Measurements from ENCODE around the gene OCIAD2.
"Not testable (repeated sequence)": the region's sequence is repeated elsewhere in the genome, so short reads cannot be mapped to it uniquely, and the experiment has no call there.

Gene OCIAD2

DNA sequence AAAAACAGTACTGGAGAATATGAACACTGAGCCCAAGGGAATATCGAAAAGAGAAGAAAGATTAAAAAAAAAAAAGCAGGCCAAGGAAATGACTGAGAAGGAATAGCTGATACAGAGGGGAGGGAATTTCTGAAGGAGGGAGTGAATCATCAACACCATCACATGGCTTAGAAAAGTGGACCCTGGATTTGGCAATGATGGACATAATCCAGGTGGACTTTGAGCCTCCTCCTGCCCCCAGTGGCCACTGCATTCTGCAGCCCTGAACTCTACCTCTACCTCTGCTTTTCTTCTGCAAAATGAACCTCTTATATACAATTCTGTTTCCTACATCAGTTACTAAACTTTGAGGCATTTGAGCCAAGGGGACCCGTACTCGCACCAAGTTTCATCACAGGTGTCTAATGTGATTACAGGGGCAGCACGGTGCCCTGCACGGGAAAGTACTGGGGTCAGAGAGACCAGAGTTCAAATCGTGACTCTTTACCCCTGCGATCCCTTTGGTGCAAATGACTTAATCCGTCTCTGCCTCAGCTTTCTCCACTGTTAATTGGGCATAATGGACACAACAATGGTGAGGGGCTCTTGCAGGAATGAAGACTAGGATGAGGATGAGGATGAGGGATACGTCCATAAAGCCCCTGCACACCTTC is 1.1 kb downstream of the OCIAD2 start:
- Histone ChIP-seq H3K9ac (ENCODE audit: low read depth, low read length) (peak overlapping the region; percentile 70), H3K4me1 (ENCODE audit: control insufficient read depth, insufficient read depth, low read length) (peaks cover 3% of the 10 kb centered on the region), H3K36me3 (ENCODE audit: control insufficient read depth, insufficient read depth, low read length) (peaks cover 2% of the 10 kb centered on the region), H3K4me3 (ENCODE audit: low read depth, low read length) (peak overlapping the region; percentile 76), H3K9me3 (ENCODE audit: control insufficient read depth, insufficient read depth, low read length) (no peaks in the 10 kb centered on the region), H3K27me3 (ENCODE audit: control insufficient read depth, insufficient read depth, low read length) (no peaks in the 10 kb centered on the region)

GRCh38 chr4:48904541-48905142 is 1.9 kb downstream of the OCIAD2 start:
- no peak overlapping the region for H3K4me3 ChIP-seq (ENCODE audit: low read depth, low read length)
- no peaks in the 10 kb centered on the region for H3K27me3 ChIP-seq (ENCODE audit: control insufficient read depth, insufficient read depth, low read length)
- peaks cover 2% of the 10 kb centered on the region for H3K36me3 ChIP-seq (ENCODE audit: control insufficient read depth, insufficient read depth, low read length)
- H3K9me3 ChIP-seq (ENCODE audit: control insufficient read depth, insufficient read depth, low read length) = no peaks in the 10 kb centered on the region
- peaks cover 3% of the 10 kb centered on the region for H3K4me1 ChIP-seq (ENCODE audit: control insufficient read depth, insufficient read depth, low read length)
- no peak overlapping the region for H3K9ac ChIP-seq (ENCODE audit: low read depth, low read length)

- peaks cover 2% of the 10 kb centered on the region for H3K36me3 ChIP-seq (ENCODE audit: control insufficient read depth, insufficient read depth, low read length)
- H3K4me1 ChIP-seq (ENCODE audit: control insufficient read depth, insufficient read depth, low read length) = peaks cover 3% of the 10 kb centered on the region
- no peak overlapping the region for H3K9ac ChIP-seq (ENCODE audit: low read depth, low read length)
- H3K4me3 ChIP-seq (ENCODE audit: low read depth, low read length) = no peak overlapping the region
- no peaks in the 10 kb centered on the region for H3K27me3 ChIP-seq (ENCODE audit: control insufficient read depth, insufficient read depth, low read length)
- H3K9me3 ChIP-seq (ENCODE audit: control insufficient read depth, insufficient read depth, low read length) = no peaks in the 10 kb centered on the region
These were observed 2.5 kb downstream of the OCIAD2 start for GRCh38 chr4:48904101-48904500.

DNA sequence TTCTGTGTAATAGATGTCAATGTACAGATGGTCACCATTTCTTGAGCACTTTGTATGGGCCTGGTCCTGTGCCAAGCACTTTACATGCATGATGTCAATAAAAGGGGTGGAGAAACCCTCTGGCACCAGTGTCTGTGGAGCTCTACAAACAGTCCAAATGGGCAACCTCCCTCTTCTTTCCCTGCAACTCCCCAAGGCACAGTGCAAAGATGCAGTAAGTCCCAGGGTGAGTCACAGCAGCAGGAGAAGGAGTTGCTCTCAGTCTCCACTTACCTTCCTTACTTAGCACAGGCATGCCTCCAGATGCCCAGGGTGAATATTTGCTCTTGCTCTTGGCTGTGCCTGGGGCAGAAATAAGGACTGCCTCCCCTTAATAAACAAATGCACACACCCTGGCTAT is 4.3 kb downstream of the OCIAD2 start:
- Histone ChIP-seq H3K4me3 (ENCODE audit: low read depth, low read length) (no peak overlapping the region), H3K27me3 (ENCODE audit: control insufficient read depth, insufficient read depth, low read length) (no peaks in the 10 kb centered on the region), H3K4me1 (ENCODE audit: control insufficient read depth, insufficient read depth, low read length) (peaks cover 3% of the 10 kb centered on the region), H3K9ac (ENCODE audit: low read depth, low read length) (no peak overlapping the region), H3K36me3 (ENCODE audit: control insufficient read depth, insufficient read depth, low read length) (peaks cover 4% of the 10 kb centered on the region), H3K9me3 (ENCODE audit: control insufficient read depth, insufficient read depth, low read length) (no peaks in the 10 kb centered on the region)

- H3K9me3 ChIP-seq (ENCODE audit: control insufficient read depth, insufficient read depth, low read length) = no peaks in the 10 kb centered on the region
- no peak overlapping the region for H3K9ac ChIP-seq (ENCODE audit: low read depth, low read length)
- peaks cover 6% of the 10 kb centered on the region for H3K36me3 ChIP-seq (ENCODE audit: control insufficient read depth, insufficient read depth, low read length)
- H3K27me3 ChIP-seq (ENCODE audit: control insufficient read depth, insufficient read depth, low read length) = no peaks in the 10 kb centered on the region
- peaks cover 3% of the 10 kb centered on the region for H3K4me1 ChIP-seq (ENCODE audit: control insufficient read depth, insufficient read depth, low read length)
- H3K4me3 ChIP-seq (ENCODE audit: low read depth, low read length) = no peak overlapping the region
These were observed 5.4 kb downstream of the OCIAD2 start for GRCh38 chr4:48901196-48901595.

GRCh38 chr4:48899950-48900349 is 6.6 kb downstream of the OCIAD2 start:
- Histone ChIP-seq H3K9me3 (ENCODE audit: control insufficient read depth, insufficient read depth, low read length) (no peaks in the 10 kb centered on the region), H3K27me3 (ENCODE audit: control insufficient read depth, insufficient read depth, low read length) (no peaks in the 10 kb centered on the region), H3K9ac (ENCODE audit: low read depth, low read length) (no peak overlapping the region), H3K4me1 (ENCODE audit: control insufficient read depth, insufficient read depth, low read length) (no peaks in the 10 kb centered on the region), H3K36me3 (ENCODE audit: control insufficient read depth, insufficient read depth, low read length) (peaks cover 7% of the 10 kb centered on the region), H3K4me3 (ENCODE audit: low read depth, low read length) (no peak overlapping the region)

GRCh38 chr4:48899432-48899749 is 7.2 kb downstream of the OCIAD2 start:
- Histone ChIP-seq H3K4me1 (ENCODE audit: control insufficient read depth, insufficient read depth, low read length) (no peaks in the 10 kb centered on the region), H3K9me3 (ENCODE audit: control insufficient read depth, insufficient read depth, low read length) (no peaks in the 10 kb centered on the region), H3K4me3 (ENCODE audit: low read depth, low read length) (no peak overlapping the region), H3K36me3 (ENCODE audit: control insufficient read depth, insufficient read depth, low read length) (peaks cover 7% of the 10 kb centered on the region), H3K27me3 (ENCODE audit: control insufficient read depth, insufficient read depth, low read length) (no peaks in the 10 kb centered on the region), H3K9ac (ENCODE audit: low read depth, low read length) (no peak overlapping the region)

GRCh38 chr4:48898733-48899431 is 7.7 kb downstream of the OCIAD2 start:
- H3K36me3 ChIP-seq (ENCODE audit: control insufficient read depth, insufficient read depth, low read length) = peaks cover 7% of the 10 kb centered on the region
- H3K27me3 ChIP-seq (ENCODE audit: control insufficient read depth, insufficient read depth, low read length) = no peaks in the 10 kb centered on the region
- no peaks in the 10 kb centered on the region for H3K4me1 ChIP-seq (ENCODE audit: control insufficient read depth, insufficient read depth, low read length)
- no peak overlapping the region for H3K4me3 ChIP-seq (ENCODE audit: low read depth, low read length)
- no peak overlapping the region for H3K9ac ChIP-seq (ENCODE audit: low read depth, low read length)
- H3K9me3 ChIP-seq (ENCODE audit: control insufficient read depth, insufficient read depth, low read length) = no peaks in the 10 kb centered on the region

DNA sequence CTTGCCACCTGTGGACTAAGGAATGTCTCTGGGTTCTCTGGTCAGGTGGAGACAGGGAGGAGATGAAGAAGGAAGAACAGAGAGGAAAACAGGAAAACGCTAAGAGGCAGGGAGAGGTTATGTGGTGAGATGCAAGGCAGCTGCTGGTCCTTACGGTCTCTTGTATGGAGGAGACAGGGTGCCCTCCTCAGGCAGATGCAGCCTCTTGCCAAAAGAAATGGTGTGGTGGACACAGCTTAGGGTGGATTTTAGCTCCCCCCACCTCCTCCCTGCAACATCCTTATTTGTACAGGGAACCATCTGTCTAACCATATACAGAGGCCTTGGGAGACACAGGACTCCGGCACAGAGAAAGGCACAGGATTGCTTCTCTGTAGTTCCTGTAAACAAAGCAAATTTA is 9.7 kb downstream of the OCIAD2 start:
- no peaks in the 10 kb centered on the region for H3K27me3 ChIP-seq (ENCODE audit: control insufficient read depth, insufficient read depth, low read length)
- H3K4me3 ChIP-seq (ENCODE audit: low read depth, low read length) = no peak overlapping the region
- no peaks in the 10 kb centered on the region for H3K9me3 ChIP-seq (ENCODE audit: control insufficient read depth, insufficient read depth, low read length)
- H3K36me3 ChIP-seq (ENCODE audit: control insufficient read depth, insufficient read depth, low read length) = peaks cover 9% of the 10 kb centered on the region
- no peaks in the 10 kb centered on the region for H3K4me1 ChIP-seq (ENCODE audit: control insufficient read depth, insufficient read depth, low read length)
- H3K9ac ChIP-seq (ENCODE audit: low read depth, low read length) = no peak overlapping the region

DNA sequence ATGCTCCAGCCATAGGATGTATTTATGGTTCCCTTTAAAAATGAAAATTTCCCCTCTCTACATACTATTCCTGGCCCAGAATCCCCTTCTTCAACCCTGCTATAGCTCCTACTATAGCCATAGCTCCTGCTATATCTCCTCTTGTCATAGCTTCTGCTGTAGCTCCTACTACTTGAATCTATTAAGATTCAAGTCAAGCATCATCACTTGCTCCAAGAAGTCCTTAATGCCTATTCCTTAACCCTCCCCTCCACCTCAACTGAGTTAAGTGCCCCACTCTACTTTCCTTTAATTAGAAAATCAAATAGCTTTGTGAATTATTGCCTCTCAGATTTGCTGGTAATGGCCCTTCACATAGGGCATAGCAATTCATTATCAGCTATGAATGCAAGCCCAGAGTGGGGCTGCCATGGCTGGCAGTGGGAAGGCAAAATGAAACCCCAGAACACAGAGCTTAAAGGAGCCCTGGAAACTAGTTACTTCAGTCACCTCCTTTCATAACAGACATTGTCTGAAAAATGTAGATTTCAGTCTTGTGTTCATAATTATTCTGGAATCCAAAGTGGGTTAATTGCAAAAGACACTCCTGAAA is 15.4 kb downstream of the OCIAD2 start:
- Histone ChIP-seq H3K9ac (ENCODE audit: low read depth, low read length) (no peak overlapping the region), H3K9me3 (ENCODE audit: control insufficient read depth, insufficient read depth, low read length) (no peaks in the 10 kb centered on the region), H3K36me3 (ENCODE audit: control insufficient read depth, insufficient read depth, low read length) (peaks cover 3% of the 10 kb centered on the region), H3K4me1 (ENCODE audit: control insufficient read depth, insufficient read depth, low read length) (no peaks in the 10 kb centered on the region), H3K27me3 (ENCODE audit: control insufficient read depth, insufficient read depth, low read length) (no peaks in the 10 kb centered on the region), H3K4me3 (ENCODE audit: low read depth, low read length) (no peak overlapping the region)

- H3K27me3 ChIP-seq (ENCODE audit: control insufficient read depth, insufficient read depth, low read length); H3K9ac ChIP-seq (ENCODE audit: low read depth, low read length); H3K4me1 ChIP-seq (ENCODE audit: control insufficient read depth, insufficient read depth, low read length); H3K36me3 ChIP-seq (ENCODE audit: control insufficient read depth, insufficient read depth, low read length); H3K4me3 ChIP-seq (ENCODE audit: low read depth, low read length); H3K9me3 ChIP-seq (ENCODE audit: control insufficient read depth, insufficient read depth, low read length): not testable (repeated sequence)
These were observed 16.8 kb downstream of the OCIAD2 start for GRCh38 chr4:48889750-48890149.

DNA sequence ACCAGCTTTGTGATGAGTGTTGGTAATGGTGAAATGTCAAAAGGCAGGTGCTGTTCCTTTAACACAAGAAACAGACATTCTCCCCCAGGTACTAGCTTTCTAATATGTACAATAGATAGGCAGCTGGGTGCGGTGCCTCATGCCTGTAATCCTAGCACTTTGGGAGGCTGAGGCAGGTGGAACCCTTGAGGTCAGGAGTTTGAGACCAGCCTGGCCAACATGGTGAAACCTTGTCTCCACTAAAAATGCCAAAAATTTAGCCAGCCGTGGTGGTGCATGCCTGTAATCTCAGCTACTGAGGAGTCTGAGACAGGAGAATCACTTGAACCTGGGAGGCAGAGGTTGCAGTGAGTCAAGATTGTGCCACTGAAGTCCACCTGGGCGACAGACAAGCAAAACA is 24.9 kb downstream of the OCIAD2 start:
- not testable (repeated sequence) for H3K9me3 ChIP-seq (ENCODE audit: control insufficient read depth, insufficient read depth, low read length); H3K27me3 ChIP-seq (ENCODE audit: control insufficient read depth, insufficient read depth, low read length); H3K4me3 ChIP-seq (ENCODE audit: low read depth, low read length); H3K9ac ChIP-seq (ENCODE audit: low read depth, low read length); H3K4me1 ChIP-seq (ENCODE audit: control insufficient read depth, insufficient read depth, low read length); H3K36me3 ChIP-seq (ENCODE audit: control insufficient read depth, insufficient read depth, low read length)
